ENCODE measurements around the gene DIRAS3.
"Not testable (repeated sequence)": the region's sequence is repeated elsewhere in the genome, so short reads cannot be mapped to it uniquely, and the experiment has no call there.

The DIRAS3 gene

DNA sequence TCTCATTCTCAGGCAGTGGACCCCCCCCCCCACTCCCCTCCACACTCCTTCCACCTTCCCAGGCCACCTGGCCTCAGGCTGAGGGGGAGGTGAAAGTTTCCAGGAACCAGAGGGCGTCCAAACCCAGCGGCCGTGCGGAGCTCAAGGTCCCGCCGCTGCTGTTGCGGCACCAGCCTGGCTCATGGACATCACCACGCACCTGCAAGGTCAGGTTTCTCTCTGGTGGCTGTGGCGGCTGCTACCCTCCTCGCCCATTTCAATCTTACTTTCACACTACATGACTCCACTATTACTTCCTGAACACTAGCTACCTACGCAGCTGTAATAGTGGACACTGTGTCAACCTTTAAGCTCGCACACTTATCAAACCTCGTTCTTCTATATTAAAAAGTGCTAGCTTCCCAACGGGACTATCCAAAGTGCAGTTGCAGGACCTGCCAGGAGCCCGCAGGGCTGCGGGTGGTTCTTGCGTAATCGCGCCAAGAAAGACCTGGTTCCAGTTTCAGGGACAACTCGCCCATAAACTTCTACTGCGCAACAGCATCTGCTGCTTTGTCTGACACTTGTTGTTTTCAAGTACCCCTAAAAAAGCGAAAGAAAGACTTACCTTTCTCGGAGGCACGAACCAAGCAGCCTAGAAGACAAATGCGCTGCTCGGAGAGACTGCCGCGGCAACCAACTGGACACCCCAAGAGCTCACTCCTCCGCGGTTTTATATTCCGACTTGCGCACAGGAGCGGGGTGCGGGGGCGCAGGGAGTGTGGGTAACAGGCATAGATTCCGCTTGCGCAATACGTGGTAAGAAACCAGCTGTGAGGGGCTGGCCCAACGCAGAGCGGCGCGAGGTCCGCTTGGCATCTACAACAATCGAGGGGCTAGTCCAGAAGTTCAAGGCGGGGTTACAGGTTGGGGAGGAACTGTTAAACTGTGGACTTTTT lies at the start of gene DIRAS3:
DIRAS3 (minus strand) TSS at position 687 of the 938 bp plus-strand sequence. CDS start 3,330 bp downstream, outside the sequence.
- no peak for DNase-seq

- DNase-seq = no peak
Observed at GRCh38 chr1:68093737-68094136, 43.3 kb upstream of the DIRAS3 start.

DNA sequence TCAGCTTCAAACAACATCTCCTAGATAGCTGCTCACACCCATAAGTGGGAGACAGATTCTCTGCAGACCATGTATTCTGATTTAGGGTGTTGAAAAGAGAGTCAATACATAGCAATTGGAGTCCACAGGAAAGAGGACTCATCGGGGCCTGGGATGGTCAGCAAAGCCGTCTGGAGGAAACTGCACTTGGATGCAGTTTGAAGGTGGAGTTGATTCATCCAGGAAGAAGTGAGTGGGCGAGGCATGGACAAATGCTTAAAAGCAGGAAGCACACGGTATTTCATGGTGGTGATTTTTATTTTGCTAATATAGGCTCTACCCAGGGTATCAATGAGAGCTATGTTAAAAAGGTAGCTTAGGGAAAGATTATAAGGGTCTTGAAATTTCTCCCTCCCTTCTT lies 36.8 kb upstream of the DIRAS3 start:
- no peak for DNase-seq

DNA sequence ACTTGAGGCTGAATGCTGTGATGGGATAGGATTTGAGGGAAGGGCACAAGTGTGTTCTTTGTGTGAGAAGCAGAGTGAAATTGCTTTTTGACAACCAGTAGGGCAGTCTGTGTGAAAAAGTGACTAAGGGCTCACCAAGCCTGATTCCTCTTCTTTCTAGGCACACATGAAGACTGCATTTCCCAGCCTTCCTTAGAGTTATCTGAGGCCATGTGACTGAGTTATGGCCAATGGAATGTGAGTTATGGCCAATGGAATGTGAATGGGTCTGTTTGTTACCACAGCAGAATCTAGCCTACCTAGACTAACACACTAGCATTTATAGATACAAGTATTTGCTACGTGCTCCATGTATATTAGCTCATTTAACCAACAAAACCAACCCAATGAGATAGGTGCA lies 35.3 kb upstream of the DIRAS3 start:
- no peak for DNase-seq

DNA sequence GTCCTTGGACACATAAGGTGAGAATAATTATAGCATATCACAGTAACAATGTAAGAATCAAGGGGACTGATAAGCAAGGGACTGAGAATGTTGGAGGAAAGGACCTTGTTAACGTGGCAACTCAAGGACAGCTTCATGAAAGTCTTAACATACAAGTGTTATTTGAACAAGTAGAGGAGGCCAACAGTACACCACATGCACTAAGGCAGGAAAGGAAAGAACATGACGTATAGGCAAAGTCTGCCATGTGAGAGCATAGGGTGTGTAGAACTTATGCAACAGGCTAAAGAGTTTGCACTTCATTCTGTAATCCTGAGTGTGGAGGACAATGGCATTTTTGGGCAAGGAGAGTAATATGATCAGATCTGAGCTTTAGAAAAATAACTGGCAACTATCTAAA lies 33.3 kb upstream of the DIRAS3 start:
- DNase-seq = no peak

DNA sequence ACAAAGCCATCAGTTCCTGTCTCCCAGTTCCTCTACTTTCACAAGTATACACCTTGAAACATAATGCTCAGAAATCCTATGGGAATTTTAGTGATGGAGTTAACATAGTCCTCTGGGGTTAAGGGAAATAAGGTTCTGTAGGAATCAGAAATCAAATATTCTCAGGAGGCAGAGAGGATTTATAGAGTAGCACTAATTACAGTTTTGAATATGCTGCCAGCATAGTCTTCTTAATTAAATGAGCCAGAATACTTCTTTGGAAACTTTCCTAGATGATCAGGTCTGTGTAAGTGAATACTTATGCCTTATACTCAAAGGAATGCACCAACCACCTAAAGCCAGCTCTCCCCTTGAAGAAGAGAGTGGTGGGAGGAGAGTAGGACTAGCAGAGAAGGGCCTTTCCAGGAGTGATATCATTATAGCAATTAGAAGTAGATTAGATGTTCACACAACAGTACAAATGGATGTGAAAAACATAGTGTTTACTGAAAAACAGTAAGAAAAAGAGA lies 31.4 kb upstream of the DIRAS3 start:
- DNase-seq = no peak

DNA sequence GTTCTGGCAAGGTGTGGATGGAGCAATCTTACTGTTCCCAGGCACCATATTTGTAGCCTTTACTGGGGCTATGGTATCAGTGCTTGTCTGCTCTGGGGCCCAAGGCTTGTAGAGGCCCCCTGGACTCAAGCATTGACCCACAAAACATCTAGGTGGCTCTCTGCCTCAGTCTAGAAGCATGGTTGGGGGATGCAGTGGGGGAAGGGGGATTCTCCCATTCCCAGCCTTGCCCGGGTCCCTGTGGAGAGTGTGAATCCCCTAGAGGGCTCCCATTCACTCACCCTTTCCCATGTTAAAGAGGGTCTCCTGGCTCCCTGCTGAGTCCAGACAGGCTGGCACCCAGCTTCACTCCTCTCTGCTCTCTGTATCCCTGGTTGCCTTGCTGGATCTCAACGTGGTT lies 28.2 kb upstream of the DIRAS3 start:
- DNase-seq = no peak

GRCh38 chr1:68074472-68074871 lies 24.0 kb upstream of the DIRAS3 start:
- DNase-seq = no peak

DNA sequence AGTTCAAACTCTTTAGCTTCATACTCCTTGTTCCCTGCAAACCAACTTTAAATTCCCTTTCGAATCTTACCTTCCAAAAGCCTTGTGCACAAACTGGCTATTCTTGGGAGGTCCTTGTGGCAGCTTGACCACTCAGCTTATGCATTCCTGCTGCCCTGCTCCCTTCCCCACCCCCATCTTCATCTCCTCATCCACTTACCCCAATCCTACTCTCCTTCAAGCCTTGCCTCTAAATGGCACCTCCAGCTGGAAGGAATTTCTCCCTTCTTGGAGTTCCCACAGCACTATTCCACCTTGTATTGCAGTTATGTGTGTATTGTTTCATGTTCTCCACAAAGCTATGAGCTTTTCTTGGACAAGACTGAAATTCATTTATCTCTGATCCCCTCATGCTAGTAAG lies 15.3 kb upstream of the DIRAS3 start:
- DNase-seq = no peak

GRCh38 chr1:68058053-68058452 lies 7.6 kb upstream of the DIRAS3 start:
- not testable (repeated sequence) for DNase-seq

GRCh38 chr1:68057564-68057963 lies 7.1 kb upstream of the DIRAS3 start:
- DNase-seq = no peak

DNA sequence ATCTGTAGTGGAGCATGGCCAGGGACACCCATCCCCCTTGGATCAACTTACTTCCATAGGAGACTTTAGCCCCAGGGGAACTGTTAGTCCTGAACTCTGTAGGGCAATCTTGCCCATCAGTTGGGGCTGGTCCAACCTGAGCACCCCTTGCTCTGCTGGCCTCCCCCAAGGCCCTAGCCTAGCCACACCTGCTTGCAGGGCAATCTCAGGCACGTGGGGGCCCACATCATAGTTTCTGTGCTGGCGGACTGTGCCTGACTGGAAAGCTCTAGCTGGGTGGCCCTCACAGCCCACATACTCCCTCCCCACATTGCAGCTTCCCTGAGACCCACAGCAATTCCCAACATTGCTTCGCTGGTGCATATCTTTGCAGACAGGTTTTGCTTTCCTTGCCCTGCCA lies 6.6 kb upstream of the DIRAS3 start:
- no peak for DNase-seq

GRCh38 chr1:68051475-68051874 lies 1.0 kb upstream of the DIRAS3 start:
- DNase-seq = no peak

DNA sequence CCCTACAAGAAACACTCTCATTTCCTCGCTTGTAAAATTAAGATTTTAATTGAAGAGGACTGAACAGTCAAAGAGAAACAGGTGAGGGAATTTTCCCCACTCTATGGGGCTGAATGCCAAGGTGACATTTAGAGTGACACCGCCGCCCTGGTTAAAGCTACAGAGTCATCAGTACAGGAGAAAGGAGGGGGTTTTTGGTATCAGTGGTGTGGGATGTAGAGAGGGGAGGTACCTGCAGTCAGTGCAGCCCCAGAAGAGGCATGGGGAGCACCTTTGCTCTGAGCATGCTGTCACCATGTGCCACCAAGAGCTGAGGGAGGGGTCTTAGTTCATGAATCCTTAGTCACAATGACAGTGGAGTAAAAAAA lies 2.8 kb downstream of the DIRAS3 start:
- no peak for DNase-seq

GRCh38 chr1:68046885-68047658 lies 3.4 kb downstream of the DIRAS3 start:
- no peak for DNase-seq

DNA sequence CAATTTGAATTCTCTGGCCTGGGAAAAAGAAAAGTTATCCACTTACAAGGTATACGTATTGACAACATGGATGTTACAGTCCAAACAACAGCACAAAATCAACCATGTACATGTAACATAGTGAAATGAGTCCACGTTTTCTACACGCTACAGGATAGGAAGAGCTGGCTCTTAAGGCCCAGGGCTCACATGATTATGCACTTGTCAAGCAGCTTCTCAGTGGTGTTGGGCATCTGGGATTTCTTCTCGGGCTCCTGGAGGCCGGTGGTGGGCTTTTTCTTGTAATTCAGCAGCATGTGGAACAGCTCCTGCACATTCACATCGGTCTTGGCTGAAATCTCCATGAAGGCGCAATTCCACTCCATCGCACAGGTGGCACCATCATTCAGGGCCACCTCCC lies 4.0 kb downstream of the DIRAS3 start:
- no peak for DNase-seq

DNA sequence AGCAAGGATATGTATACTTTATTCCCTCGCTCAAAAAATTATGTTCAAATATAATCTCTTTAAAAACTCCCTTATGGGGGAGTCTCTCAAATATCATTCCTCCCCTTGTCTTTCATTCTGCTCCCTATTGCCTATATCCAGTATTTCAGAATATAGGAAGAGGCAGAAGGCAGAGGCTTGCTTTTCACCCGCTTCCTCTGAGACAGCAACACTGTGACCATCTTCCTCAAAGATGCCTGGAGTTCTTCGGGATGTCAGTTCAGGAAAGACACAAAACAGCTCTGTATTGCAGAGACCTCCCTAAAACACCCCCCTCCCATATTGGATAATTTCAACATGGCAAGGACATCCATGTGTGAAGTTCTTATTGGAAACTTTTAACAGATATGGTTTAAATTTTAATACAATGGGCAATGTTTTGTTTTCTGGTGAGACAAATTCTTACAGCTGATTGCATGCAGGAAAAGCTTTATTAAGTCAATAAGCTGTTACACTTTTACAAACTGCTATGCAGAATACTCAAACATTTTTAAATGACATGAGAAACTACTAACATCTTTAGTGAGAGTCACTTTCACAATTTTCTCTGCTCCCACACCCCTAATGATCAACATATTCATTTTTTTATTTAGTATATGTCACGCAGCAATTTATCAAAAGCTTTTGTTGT lies 4.8 kb downstream of the DIRAS3 start:
- no peak for DNase-seq

DNA sequence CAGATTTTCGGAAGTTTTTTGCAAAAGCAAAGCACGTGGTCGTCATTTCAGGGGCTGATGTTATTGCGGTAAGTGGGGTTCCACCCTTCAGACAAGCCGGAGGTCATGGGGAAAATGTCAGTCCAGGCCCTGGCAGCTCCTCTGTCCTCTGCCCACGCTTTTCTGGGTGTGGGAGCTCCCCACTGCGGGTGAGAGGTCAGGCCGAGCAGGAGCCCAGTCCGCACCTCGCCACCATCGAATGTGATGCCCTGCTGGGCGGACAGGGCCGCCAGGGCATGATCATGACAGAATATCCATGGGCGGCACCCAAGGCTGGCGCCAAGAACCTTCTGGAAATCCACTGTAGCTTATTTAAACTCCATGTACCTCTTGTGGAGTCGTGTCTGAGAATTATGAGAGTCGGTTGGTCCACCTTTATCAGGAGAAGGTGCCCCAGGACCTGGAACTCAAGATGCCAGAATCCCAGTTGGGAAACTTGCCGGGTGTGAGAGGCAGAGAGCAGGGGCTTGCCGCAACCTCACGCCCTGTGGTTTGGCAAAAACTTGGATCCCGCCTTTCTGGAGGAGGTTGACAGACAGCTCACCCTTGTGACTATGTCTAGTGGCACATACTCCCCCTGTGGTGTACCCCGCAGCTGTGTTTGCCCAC lies 6.9 kb downstream of the DIRAS3 start:
- DNase-seq = no peak

- DNase-seq = no peak
Observed at GRCh38 chr1:68036946-68037345, 13.5 kb downstream of the DIRAS3 start.

DNA sequence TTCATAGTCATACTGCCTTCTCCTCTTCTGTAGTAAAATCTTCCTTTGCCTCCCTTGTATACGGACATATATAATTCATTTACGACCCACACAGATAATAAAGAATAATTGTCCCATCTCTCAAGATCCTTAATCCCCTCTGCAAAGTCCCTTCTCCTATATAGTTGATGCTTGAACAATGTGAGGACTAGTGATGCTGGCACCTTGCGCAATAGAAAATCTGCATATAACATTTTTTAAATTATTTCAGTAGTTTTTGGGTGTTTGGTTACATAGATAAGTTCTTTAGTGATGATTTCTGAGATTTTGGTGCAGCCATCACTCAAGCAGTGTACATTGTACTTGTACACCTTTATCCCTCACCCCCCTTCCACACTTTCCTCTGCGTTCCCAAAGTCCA lies 21.0 kb downstream of the DIRAS3 start:
- no peak for DNase-seq

DNA sequence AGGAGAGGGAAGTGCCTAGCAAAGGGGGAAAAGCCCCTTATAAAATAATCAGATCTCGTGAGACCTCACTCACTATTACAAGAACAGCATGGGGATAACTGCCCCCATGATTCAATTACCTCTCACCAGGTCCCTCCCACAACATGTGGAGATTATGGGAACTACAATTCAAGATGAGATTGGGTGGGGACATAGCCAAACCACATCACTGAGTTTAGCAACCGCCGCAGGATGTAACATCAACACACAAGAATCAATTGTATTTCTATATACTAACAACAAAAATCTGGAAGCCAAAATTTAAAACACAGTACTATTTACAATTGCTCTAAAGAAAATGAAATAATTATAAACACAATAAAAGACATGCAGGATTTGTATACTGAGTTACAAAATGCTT lies 21.9 kb downstream of the DIRAS3 start:
- DNase-seq = no peak

DNA sequence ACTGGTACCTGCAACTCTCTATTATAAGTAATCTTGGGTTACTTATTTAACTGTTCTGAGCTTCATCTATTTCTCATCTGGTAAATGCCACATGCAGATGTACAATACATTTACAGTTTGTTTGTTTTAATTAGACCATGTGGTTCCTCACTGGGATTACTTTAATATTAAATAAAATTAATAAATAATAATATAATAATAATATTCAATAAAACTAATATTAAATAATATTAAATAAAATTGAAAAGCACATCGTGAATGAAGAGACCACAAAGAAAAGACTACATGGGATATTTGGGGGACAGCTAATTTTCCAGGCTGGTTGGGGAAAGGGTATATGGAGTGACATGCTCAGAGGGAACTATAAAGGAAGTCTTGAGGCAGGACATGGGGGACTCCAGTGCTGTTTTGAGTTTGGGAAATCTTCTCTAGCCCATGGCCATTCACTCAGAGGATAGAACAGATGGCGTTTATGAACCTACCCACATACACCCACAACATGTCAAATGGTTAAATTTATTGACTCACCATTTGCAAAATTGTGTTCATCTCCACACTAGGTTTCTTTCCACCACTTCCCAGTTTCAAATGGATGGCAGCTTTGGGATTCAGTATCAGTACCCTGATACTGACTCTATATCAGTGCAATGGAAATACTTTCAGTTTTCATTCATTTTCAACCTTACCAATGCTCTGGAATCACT lies 25.6 kb downstream of the DIRAS3 start:
- DNase-seq = no peak

Data from NCI-H187 (cell line).